Mammary microvascular endothelial cell (primary cell): ENCODE data around the gene ENTPD6. TPM values are rescaled to one million over a fixed set of nuclear protein-coding genes. Genes with fewer than 3 reads are reported as not detected.

Experiments
- total RNA-seq: library from RNA; depleted of rRNA; stranded (reverse); fragments of >200 nt; gene quantifications from 2 replicates; pipeline ENCODE4 v1.2.3, GENCODE V29; 2015

The ENTPD6 gene
- total RNA-seq, result 56.5 and 59.4 TPM in 2 replicates

DNA sequence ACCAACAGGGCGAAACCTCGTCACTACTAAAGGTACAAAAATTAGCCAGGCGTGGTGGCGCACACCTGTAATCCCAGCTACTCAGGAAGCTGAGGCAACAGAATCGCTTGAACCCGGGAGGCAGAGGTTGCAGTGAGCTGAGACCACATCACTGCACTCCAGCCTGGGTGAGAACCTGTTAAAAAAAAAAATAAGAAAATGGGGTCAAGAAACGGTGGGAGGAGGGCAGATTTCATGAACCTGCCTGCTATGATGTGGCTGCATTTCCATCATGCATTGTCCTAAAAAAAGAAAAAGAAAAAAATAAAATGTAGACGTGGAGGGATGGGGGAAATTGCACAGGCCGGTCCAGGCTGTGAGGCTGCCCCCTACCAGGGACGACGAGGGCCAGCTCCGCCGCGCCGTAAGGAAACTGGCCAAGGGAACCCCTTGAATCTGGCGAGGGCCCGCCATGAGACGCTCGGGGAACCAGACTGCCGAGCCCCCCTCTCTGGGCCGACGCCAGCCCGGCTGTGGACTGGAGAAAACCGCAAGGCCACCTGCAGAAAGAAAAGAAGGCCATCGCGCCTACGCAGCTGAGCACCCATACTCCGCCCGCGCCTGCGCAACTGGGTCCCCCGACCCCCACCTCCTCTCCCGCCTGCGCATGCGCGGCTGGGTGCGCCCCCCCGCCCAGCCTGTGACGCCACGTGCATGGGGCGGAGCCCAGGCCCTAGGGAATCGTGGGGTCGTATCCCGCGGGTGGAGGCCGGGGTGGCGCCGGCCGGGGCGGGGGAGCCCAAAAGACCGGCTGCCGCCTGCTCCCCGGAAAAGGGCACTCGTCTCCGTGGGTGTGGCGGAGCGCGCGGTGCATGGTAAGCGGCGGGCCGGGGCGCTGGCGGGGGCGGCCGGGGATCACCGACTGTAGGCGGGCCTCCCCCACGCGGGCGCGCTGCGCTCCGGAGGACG is at the start of gene ENTPD6:
TSS of gene ENTPD6 (plus strand) at position 699 of the 948 bp plus-strand sequence. CDS start 10,825 bp downstream, outside the sequence.

DNA sequence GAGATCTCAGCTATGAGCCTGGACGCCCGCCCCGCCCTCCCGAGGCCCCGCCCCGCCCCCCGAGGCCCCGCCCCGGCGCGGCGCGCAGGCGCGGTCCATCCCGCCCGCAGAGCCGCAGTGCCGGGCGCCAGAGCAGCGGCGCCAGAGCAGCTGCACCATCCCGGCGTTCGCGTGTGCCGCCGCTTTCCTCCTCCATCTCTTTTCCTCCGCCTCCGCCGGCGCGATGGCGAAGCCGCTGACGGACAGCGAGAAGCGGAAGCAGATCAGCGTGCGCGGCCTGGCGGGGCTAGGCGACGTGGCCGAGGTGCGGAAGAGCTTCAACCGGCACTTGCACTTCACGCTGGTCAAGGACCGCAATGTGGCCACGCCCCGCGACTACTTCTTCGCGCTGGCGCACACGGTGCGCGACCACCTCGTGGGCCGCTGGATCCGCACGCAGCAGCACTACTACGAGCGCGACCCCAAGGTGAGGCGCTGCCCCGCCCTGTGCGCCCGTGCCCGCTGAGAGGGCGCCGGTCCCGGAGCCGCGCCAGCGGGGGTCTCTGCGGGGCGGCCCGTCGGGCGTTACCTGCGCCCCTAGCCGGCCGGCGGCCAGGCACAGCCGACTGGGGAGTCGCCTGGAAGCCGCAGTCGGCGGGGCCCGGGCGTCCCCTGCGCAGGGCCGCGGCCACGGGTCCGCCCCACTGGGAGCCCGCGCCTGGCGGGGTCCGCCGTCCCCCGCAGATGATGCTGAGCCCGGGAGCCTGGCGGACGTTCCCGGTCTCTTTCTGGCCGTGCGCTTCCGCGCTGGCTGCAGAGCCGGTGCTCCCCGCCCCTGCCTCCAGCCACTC is 52.7 kb downstream of the ENTPD6 start, which contains the start of gene PYGB:
TSS of gene PYGB (plus strand) at position 130 of the 830 bp plus-strand sequence. CDS start at position 224, 94 bp downstream.

Other genes with a start within 250 kb of the ENTPD6 start
- not detected in 2 replicates for gene CST7, start 246.4 kb upstream of the ENTPD6 start, total RNA-seq
- 95.4 and 99.8 TPM in 2 replicates for gene APMAP, start 203.0 kb upstream of the ENTPD6 start, total RNA-seq
- gene ACSS1, start 137.6 kb upstream of the ENTPD6 start, total RNA-seq, result 13.1 and 17.6 TPM in 2 replicates
- not detected in 2 replicates for gene VSX1, start 113.6 kb upstream of the ENTPD6 start, total RNA-seq
- 85.3 and 93.9 TPM in 2 replicates for gene PYGB, start 52.4 kb downstream of the ENTPD6 start, total RNA-seq
- gene ABHD12, start 195.1 kb downstream of the ENTPD6 start, total RNA-seq, result 37.2 and 42.6 TPM in 2 replicates
- gene GINS1, start 212.0 kb downstream of the ENTPD6 start, total RNA-seq, result 21.6 and 23.1 TPM in 2 replicates